IgD-negative memory B cell (primary cell): Measurements from ENCODE around the gene SIT1. TPM values are rescaled to one million over a fixed set of nuclear protein-coding genes. Genes with fewer than 3 reads are reported as not detected.

ENCODE experiments used
- H3K27ac Mint-ChIP-seq, 3 donors: one replicate each; pipeline ENCODE4 v1.8.0; 2020 to 2022; ENCODE audit warnings: mild to moderate bottlenecking in 3 of 3, mixed read lengths in 3 of 3, moderate library complexity in 1 of 3
- H3K27me3 Mint-ChIP-seq: one replicate; pipeline ENCODE4 v1.8.0; 2021; ENCODE audit warnings: mixed read lengths
- H3K36me3 Mint-ChIP-seq: one replicate; pipeline ENCODE4 v1.8.0; 2020; ENCODE audit warnings: mild to moderate bottlenecking, mixed read lengths
- H3K4me1 Mint-ChIP-seq, 3 donors: one replicate each; pipeline ENCODE4 v1.8.0; 2020 to 2022; ENCODE audit warnings: mixed read lengths in 3 of 3, mild to moderate bottlenecking in 1 of 3
- H3K4me3 Mint-ChIP-seq, 4 donors: one replicate each; pipeline ENCODE4 v1.8.0; 2020 to 2022; ENCODE audit warnings: mild to moderate bottlenecking in 4 of 4, mixed read lengths in 4 of 4, moderate library complexity in 3 of 4
- H3K9me3 Mint-ChIP-seq, 3 donors: one replicate each; pipeline ENCODE4 v1.8.0; 2020 to 2021; ENCODE audit warnings: mixed read lengths in 3 of 3, mild to moderate bottlenecking in 1 of 3
- polyA plus RNA-seq: library from polyadenylated mRNA; unstranded; fragments of 300-500 nt; fragmentation: Illumina TruSeq; gene quantifications from one replicate; pipeline ENCODE4 v1.2.3, GENCODE V29; 2021

SIT1 gene
- polyA plus RNA-seq, 1 donor from 2014 or later = 188 TPM

- Mint-ChIP-seq H3K27me3 (no peaks in the 10 kb centered on the region), H3K36me3 (no peaks in the 10 kb centered on the region), H3K9me3 (no peaks in the 10 kb centered on the region), H3K4me3 (peak within 1 kb of the TSS; percentile 91 to 98 (median 97)), H3K4me1 (peaks cover 15 to 22% (median 20%) of the 10 kb centered on the region in 3 donors), H3K27ac (peak within 1 kb of the TSS; percentile 94 to 99 (median 95))
Observed at GRCh38 chr9:35604578-35605350, 46.0 kb downstream of the SIT1 start, which contains the start of gene TESK1. Gene TESK1 (plus strand): TSS chr9:35605262. CDS start chr9:35605620, 358 bp downstream.

- no peaks in the 10 kb centered on the region for H3K9me3 Mint-ChIP-seq
- H3K4me1 Mint-ChIP-seq = peaks cover 15 to 22% (median 20%) of the 10 kb centered on the region in 3 donors
- no peaks in the 10 kb centered on the region for H3K36me3 Mint-ChIP-seq
- H3K27me3 Mint-ChIP-seq = no peaks in the 10 kb centered on the region
- peak overlapping the region; percentile 94 to 99 (median 95) for H3K27ac Mint-ChIP-seq
- peak overlapping the region; percentile 91 to 98 (median 97) for H3K4me3 Mint-ChIP-seq
Observed at GRCh38 chr9:35603986-35604577, 46.6 kb downstream of the SIT1 start.

- Mint-ChIP-seq H3K4me3 (peak overlapping the region; percentile 91 to 98 (median 97)), H3K27me3 (no peaks in the 10 kb centered on the region), H3K9me3 (no peaks in the 10 kb centered on the region), H3K4me1 (peaks cover 15 to 22% (median 20%) of the 10 kb centered on the region in 3 donors), H3K36me3 (no peaks in the 10 kb centered on the region), H3K27ac (peak overlapping the region; percentile 94 to 99 (median 95))
Observed at GRCh38 chr9:35603506-35603985, 47.2 kb downstream of the SIT1 start.

- H3K4me1 Mint-ChIP-seq = peaks cover 11 to 14% (median 12%) of the 10 kb centered on the region in 3 donors
- H3K36me3 Mint-ChIP-seq = peaks cover 3% of the 10 kb centered on the region
- H3K4me3 Mint-ChIP-seq = no peak overlapping the region
- peaks cover 0 to 5% (median 0%) of the 10 kb centered on the region in 3 donors for H3K9me3 Mint-ChIP-seq
- H3K27me3 Mint-ChIP-seq = no peaks in the 10 kb centered on the region
- peak overlapping the region in 1 of 3 donors; percentile 36 for H3K27ac Mint-ChIP-seq
Observed at GRCh38 chr9:35599763-35600604, 50.7 kb downstream of the SIT1 start.

Other genes with a start within 250 kb of the SIT1 start
- gene RUSC2, start 160.8 kb downstream of the SIT1 start, polyA plus RNA-seq = not detected
- 10.3 TPM for gene TESK1, start 45.7 kb downstream of the SIT1 start, polyA plus RNA-seq
- gene CD72, start 32.5 kb downstream of the SIT1 start, polyA plus RNA-seq = 51.9 TPM
- 30.5 TPM for gene RMRP, start 7.1 kb upstream of the SIT1 start, polyA plus RNA-seq
- 77.4 TPM for gene CCDC107, start 7.4 kb upstream of the SIT1 start, polyA plus RNA-seq
- 0.64 TPM for gene ARHGEF39, start 14.3 kb upstream of the SIT1 start, polyA plus RNA-seq
- not detected for gene CA9, start 23.0 kb upstream of the SIT1 start, polyA plus RNA-seq
- not detected for gene TPM2, start 39.0 kb upstream of the SIT1 start, polyA plus RNA-seq
- 106 TPM for gene TLN1, start 81.3 kb upstream of the SIT1 start, polyA plus RNA-seq
- 29.3 TPM for gene CREB3, start 81.7 kb upstream of the SIT1 start, polyA plus RNA-seq
- gene GBA2, start 98.3 kb upstream of the SIT1 start, polyA plus RNA-seq = 34.6 TPM
- 7.2 TPM for gene RGP1, start 98.4 kb upstream of the SIT1 start, polyA plus RNA-seq
- 3.8 TPM for gene MSMP, start 103.3 kb upstream of the SIT1 start, polyA plus RNA-seq
- gene NPR2, start 140.7 kb upstream of the SIT1 start, polyA plus RNA-seq = 1.9 TPM
- gene SPAG8, start 161.3 kb upstream of the SIT1 start, polyA plus RNA-seq = 1.1 TPM
- gene HINT2, start 164.1 kb upstream of the SIT1 start, polyA plus RNA-seq = 89.2 TPM
- gene FAM221B, start 177.8 kb upstream of the SIT1 start, polyA plus RNA-seq = not detected
- 1.3 TPM for gene TMEM8B, start 178.3 kb upstream of the SIT1 start, polyA plus RNA-seq
- gene OR13J1, start 219.5 kb upstream of the SIT1 start, polyA plus RNA-seq = not detected